ENCODE results near the gene NCKAP5L.

NCKAP5L gene

GRCh38 chr12:49871263-49871561, 43.0 kb upstream of the NCKAP5L start:
- Histone ChIP-seq H3K36me3 (ENCODE audit: control insufficient read depth, insufficient read depth, low read length) (no peaks in the 10 kb centered on the region), H3K79me2 (no peaks in the 10 kb centered on the region), H3K27ac (peak overlapping the region; percentile 99), H3K4me1 (peaks cover 83% of the 10 kb centered on the region), H3K4me2 (ENCODE audit: low read length) (no peak overlapping the region), H3K9ac (no peak overlapping the region), H3K27me3 (ENCODE audit: control insufficient read depth, insufficient read depth, low read length) (no peaks in the 10 kb centered on the region), H2AFZ (no peak overlapping the region), H3K4me3 (ENCODE audit: low read depth, low read length) (no peak overlapping the region), H3K9me3 (ENCODE audit: control insufficient read depth, low read length) (no peaks in the 10 kb centered on the region)
- no peak for TF ChIP-seq CTCF (IDR thresholded peaks at IDR 0.05)

GRCh38 chr12:49870501-49871262, 42.5 kb upstream of the NCKAP5L start:
- Histone ChIP-seq H3K36me3 (ENCODE audit: control insufficient read depth, insufficient read depth, low read length) (no peaks in the 10 kb centered on the region), H3K4me2 (ENCODE audit: low read length) (no peak overlapping the region), H2AFZ (peak overlapping the region; percentile 6), H3K9me3 (ENCODE audit: control insufficient read depth, low read length) (no peaks in the 10 kb centered on the region), H3K9ac (peak overlapping the region; percentile 31), H3K4me3 (ENCODE audit: low read depth, low read length) (no peak overlapping the region), H3K79me2 (no peaks in the 10 kb centered on the region), H3K27ac (peak overlapping the region; percentile 99), H3K4me1 (peaks cover 77% of the 10 kb centered on the region), H3K27me3 (ENCODE audit: control insufficient read depth, insufficient read depth, low read length) (no peaks in the 10 kb centered on the region)
- TF ChIP-seq CTCF (IDR thresholded peaks at IDR 0.05), result no peak

- Histone ChIP-seq H2AFZ (no peak overlapping the region), H3K79me2 (no peaks in the 10 kb centered on the region), H3K27me3 (ENCODE audit: control insufficient read depth, insufficient read depth, low read length) (no peaks in the 10 kb centered on the region), H3K4me1 (peaks cover 70% of the 10 kb centered on the region), H3K27ac (peak overlapping the region; percentile 99), H3K9me3 (ENCODE audit: control insufficient read depth, low read length) (no peaks in the 10 kb centered on the region), H3K36me3 (ENCODE audit: control insufficient read depth, insufficient read depth, low read length) (no peaks in the 10 kb centered on the region), H3K4me3 (ENCODE audit: low read depth, low read length) (peak overlapping the region; percentile 37), H3K4me2 (ENCODE audit: low read length) (peak overlapping the region; percentile 54), H3K9ac (peak overlapping the region; percentile 31)
- TF ChIP-seq CTCF (IDR thresholded peaks at IDR 0.05), result no peak
These were observed 41.7 kb upstream of the NCKAP5L start for GRCh38 chr12:49869816-49870500.

- Histone ChIP-seq H3K4me2 (ENCODE audit: low read length) (peak overlapping the region; percentile 54), H3K4me1 (peaks cover 75% of the 10 kb centered on the region), H2AFZ (peak overlapping the region; percentile 61), H3K27me3 (ENCODE audit: control insufficient read depth, insufficient read depth, low read length) (no peaks in the 10 kb centered on the region), H3K9ac (peak overlapping the region; percentile 31), H3K27ac (peak overlapping the region; percentile 99), H3K9me3 (ENCODE audit: control insufficient read depth, low read length) (no peaks in the 10 kb centered on the region), H3K79me2 (no peaks in the 10 kb centered on the region), H3K4me3 (ENCODE audit: low read depth, low read length) (peak overlapping the region; percentile 37), H3K36me3 (ENCODE audit: control insufficient read depth, insufficient read depth, low read length) (no peaks in the 10 kb centered on the region)
- no peak for TF ChIP-seq CTCF (IDR thresholded peaks at IDR 0.05)
These were observed 41.0 kb upstream of the NCKAP5L start for GRCh38 chr12:49868952-49869815.
